SKM-1 (cell line): Measurements from ENCODE around the gene DBH.
"Not testable (repeated sequence)": the region's sequence is repeated elsewhere in the genome, so short reads cannot be mapped to it uniquely, and the experiment has no call there.

Experiments
- DNase-seq: peaks from one replicate; lab custom pipeline; 2025; ENCODE audit not compliant: unreplicated experiment; lab: John Stamatoyannopoulos, UW

DBH gene

GRCh38 chr9:133664173-133665050 lies 28.2 kb downstream of the DBH start:
- DNase-seq: no peak

GRCh38 chr9:133665096-133665495 lies 28.9 kb downstream of the DBH start:
- no peak for DNase-seq

GRCh38 chr9:133665535-133665934 lies 29.4 kb downstream of the DBH start:
- no peak for DNase-seq

GRCh38 chr9:133666387-133666786 lies 30.2 kb downstream of the DBH start:
- DNase-seq: no peak

GRCh38 chr9:133666845-133667244 lies 30.7 kb downstream of the DBH start:
- no peak for DNase-seq

- no peak for DNase-seq
Measured at GRCh38 chr9:133667759-133668450, 31.7 kb downstream of the DBH start.

GRCh38 chr9:133669182-133669801 lies 33.1 kb downstream of the DBH start:
- DNase-seq: no peak

- no peak for DNase-seq
Measured at GRCh38 chr9:133670466-133670865, 34.3 kb downstream of the DBH start.

- no peak for DNase-seq
Measured at GRCh38 chr9:133671371-133671770, 35.2 kb downstream of the DBH start.

GRCh38 chr9:133672503-133673257 lies 36.5 kb downstream of the DBH start:
- no peak for DNase-seq

GRCh38 chr9:133673258-133673655 lies 37.1 kb downstream of the DBH start:
- DNase-seq: no peak

GRCh38 chr9:133674091-133674490 lies 37.9 kb downstream of the DBH start:
- DNase-seq: no peak

GRCh38 chr9:133675796-133676195 lies 39.6 kb downstream of the DBH start:
- not testable (repeated sequence) for DNase-seq

- DNase-seq: no peak
Measured at GRCh38 chr9:133676450-133676849, 40.3 kb downstream of the DBH start.

- DNase-seq: no peak
Measured at GRCh38 chr9:133677126-133678010, 41.2 kb downstream of the DBH start.

- no peak for DNase-seq
Measured at GRCh38 chr9:133679056-133679455, 42.9 kb downstream of the DBH start.

GRCh38 chr9:133679466-133680061 lies 43.4 kb downstream of the DBH start:
- no peak for DNase-seq

GRCh38 chr9:133680250-133680975 lies 44.2 kb downstream of the DBH start:
- no peak for DNase-seq

GRCh38 chr9:133680976-133681657 lies 45.0 kb downstream of the DBH start:
- DNase-seq: no peak
